Kidney (tissue), 14 donors: ENCODE results near the gene ASB16. TPM values are rescaled to one million over a fixed set of nuclear protein-coding genes. Genes with fewer than 3 reads are reported as not detected.

Experiments
- DNase-seq, 5 donors: peaks; one replicate each; pipeline ENCODE4 v3.0.0-alpha.2; 2013 to 2020
- FAIRE-seq: peaks from 2 replicates; lab custom pipeline; 2012; peaks lifted over from hg19 to GRCh38; lab: Jason Lieb, UNC
- H3K27ac ChIP-seq, 2 donors: one replicate each; pipeline ENCODE4 v1.7.0; 2013; ENCODE audit warnings: low read depth in 2 of 2, low read length in 2 of 2, inconsistent platforms in 1 of 2
- H3K27me3 ChIP-seq: one replicate; pipeline ENCODE4 v1.7.1; 2013; ENCODE audit warnings: low read length, inconsistent platforms; ENCODE audit not compliant: control insufficient read depth, insufficient read depth
- H3K36me3 ChIP-seq, 3 donors: one replicate each; pipeline versions ENCODE4 v1.7.0 to v1.7.1; 2013; ENCODE audit warnings: low read length in 3 of 3, control low read depth in 1 of 3, inconsistent platforms in 1 of 3; ENCODE audit not compliant: insufficient read depth in 3 of 3, control insufficient read depth in 2 of 3
- H3K4me1 ChIP-seq, 3 donors: one replicate each; pipeline versions ENCODE4 v1.7.0 to v1.7.1; 2013; ENCODE audit warnings: low read length in 3 of 3, inconsistent platforms in 1 of 3, low read depth in 1 of 3; ENCODE audit not compliant: control insufficient read depth in 2 of 3, insufficient read depth in 2 of 3
- H3K4me3 ChIP-seq, 3 donors: one replicate each; pipeline versions ENCODE4 v1.7.0 to v1.8.1; 2013; ENCODE audit warnings: low read length in 3 of 3, control low read depth in 1 of 3, inconsistent platforms in 1 of 3
- H3K9ac ChIP-seq, 3 donors: one replicate each; pipeline versions ENCODE4 v1.7.0 to v1.7.1; 2013; ENCODE audit warnings: low read length in 3 of 3, control low read depth in 1 of 3, inconsistent platforms in 1 of 3
- H3K9me3 ChIP-seq, 3 donors: one replicate each; pipeline versions ENCODE4 v1.7.0 to v1.7.1; 2013; ENCODE audit warnings: low read length in 3 of 3, control low read depth in 1 of 3, inconsistent platforms in 1 of 3; ENCODE audit not compliant: control insufficient read depth in 2 of 3, insufficient read depth in 1 of 3
- CTCF ChIP-seq: IDR thresholded peaks from 3 replicates; pipeline ENCODE4 v1.5.1; 2012; ENCODE audit warnings: mild to moderate bottlenecking, moderate library complexity, borderline replicate concordance; ENCODE audit not compliant: insufficient read depth; ENCODE audit errors: extremely low read depth
- intact Hi-C: fragments of 100-400 bp; cut with DNase I; formaldehyde crosslinking; loops from one replicate; pipeline ENCODE4 v1.11.1; 2022
- polyA plus RNA-seq: library from polyadenylated mRNA; stranded (reverse); fragments of 350-450 nt; fragmentation: Illumina TruSeq; extraction: RNeasy Lipid Tissue Mini Kit (QIAGEN cat#74804); gene quantifications from one replicate; pipeline ENCODE4 v1.2.3, GENCODE V29; 2014; ENCODE audit warnings: low read depth, low replicate concordance; ENCODE audit not compliant: insufficient read depth
- total RNA-seq: library from RNA; stranded (reverse); fragmentation: NEBNext Ultra II Directional; extraction: Animal tissue kit (Norgen Biotek cat#: 25700); gene quantifications from one replicate; pipeline ENCODE4 v1.2.1, GENCODE V29; 2021
- donor health status: control.
- donor health status: control.
- donor health status: control.
- donor health status: control.
- donor health status: control.
- donor health status: DM: yes; HTN: yes; CAD: no.
- donor health status: Normal renal cell carcinoma (clear cell type).

Gene ASB16
- total and polyA plus RNA-seq, 2 donors from 2014 or later, result 0.25 to 0.90 TPM

GRCh38 chr17:44193326-44194084, 23.0 kb downstream of the ASB16 start:
- no peak overlapping the region for H3K4me3 ChIP-seq
- peaks cover 0 to 8% (median 8%) of the 10 kb centered on the region in 3 donors for H3K4me1 ChIP-seq
- no peak overlapping the region for H3K27ac ChIP-seq
- FAIRE-seq, result no peak
- H3K27me3 ChIP-seq, result no peaks in the 10 kb centered on the region
- no peak for DNase-seq
- H3K9me3 ChIP-seq, result no peaks in the 10 kb centered on the region
- intact Hi-C loops, result no loop called here
- H3K36me3 ChIP-seq, result peaks cover 7 to 36% (median 23%) of the 10 kb centered on the region in 3 donors
- no peak overlapping the region for H3K9ac ChIP-seq
- TF ChIP-seq CTCF, result no peak

- Histone ChIP-seq H3K4me3 (no peak overlapping the region), H3K27me3 (no peaks in the 10 kb centered on the region), H3K9ac (no peak overlapping the region), H3K9me3 (no peaks in the 10 kb centered on the region), H3K4me1 (peaks cover 0 to 12% (median 11%) of the 10 kb centered on the region in 3 donors), H3K36me3 (peaks cover 7 to 30% (median 15%) of the 10 kb centered on the region in 3 donors), H3K27ac (no peak overlapping the region)
- no peak for FAIRE-seq
- peak in 1 of 5 donors; percentile 74 for DNase-seq
- no peak for TF ChIP-seq CTCF
- intact Hi-C loops, result no loop called here
Measured at GRCh38 chr17:44197107-44197506, 26.6 kb downstream of the ASB16 start.

GRCh38 chr17:44197980-44198720, 27.6 kb downstream of the ASB16 start:
- TF ChIP-seq CTCF, result peak; percentile 19
- Histone ChIP-seq H3K9ac (peak overlapping the region; percentile 35 to 87 (median 72)), H3K9me3 (no peaks in the 10 kb centered on the region), H3K27me3 (no peaks in the 10 kb centered on the region), H3K27ac (peak overlapping the region; percentile 84 to 95), H3K36me3 (peaks cover 7 to 30% (median 15%) of the 10 kb centered on the region in 3 donors), H3K4me1 (peaks cover 0 to 12% (median 11%) of the 10 kb centered on the region in 3 donors), H3K4me3 (peak overlapping the region; percentile 54 to 67 (median 61))
- DNase-seq (peak in 3 of 5 donors; percentile 22 to 77 (median 69)), FAIRE-seq (no peak)
- intact Hi-C loops, result no loop called here
